HEK293 (cell line): ENCODE data around the gene GMPR.

ENCODE experiments used
- AEBP2 ChIP-seq: fragments of 450-650 bp; formaldehyde crosslinking; IDR thresholded peaks from 2 replicates; pipeline ENCODE4 v1.5.1; 2016; ENCODE audit warnings: missing biosample characterization, missing genetic modification characterization, borderline replicate concordance
- HIC1 ChIP-seq: fragments of 450-650 bp; formaldehyde crosslinking; IDR thresholded peaks from 2 replicates; pipeline ENCODE4 v1.5.1; 2016; ENCODE audit warnings: missing biosample characterization, missing genetic modification characterization
- HOXC10 ChIP-seq: sonication (generic); formaldehyde crosslinking; IDR thresholded peaks from 2 replicates; pipeline ENCODE4 v1.8.1; 2023; ENCODE audit warnings: mild to moderate bottlenecking, missing genetic modification reagents
- KLF1 ChIP-seq: fragments of 450-650 bp; formaldehyde crosslinking; IDR thresholded peaks from 2 replicates; pipeline ENCODE4 v1.5.1; 2016; ENCODE audit warnings: missing biosample characterization, missing genetic modification characterization
- KLF10 ChIP-seq: fragments of 450-650 bp; IDR thresholded peaks from 2 replicates; pipeline ENCODE4 v1.5.1; 2018; ENCODE audit warnings: missing biosample characterization, mild to moderate bottlenecking, missing genetic modification characterization
- KLF16 ChIP-seq: fragments of 450-650 bp; formaldehyde crosslinking; IDR thresholded peaks from 2 replicates; pipeline ENCODE4 v1.5.1; 2017; ENCODE audit warnings: missing biosample characterization, missing genetic modification characterization
- SP2 ChIP-seq: fragments of 450-650 bp; formaldehyde crosslinking; IDR thresholded peaks from 2 replicates; pipeline ENCODE4 v1.5.1; 2016; ENCODE audit warnings: missing biosample characterization, missing genetic modification characterization
- TRIM28 ChIP-seq: IDR thresholded peaks from 2 replicates; pipeline ENCODE4 v1.6.1; 2011; ENCODE audit warnings: low read length, control low read depth, borderline replicate concordance
- WT1 ChIP-seq: fragments of 450-650 bp; formaldehyde crosslinking; IDR thresholded peaks from 2 replicates; pipeline ENCODE4 v1.5.1; 2016; ENCODE audit warnings: missing biosample characterization, missing genetic modification characterization
- ZBTB20 ChIP-seq: fragments of 450-650 bp; formaldehyde crosslinking; IDR thresholded peaks from 2 replicates; pipeline ENCODE4 v1.5.1; 2016; ENCODE audit warnings: missing biosample characterization, missing genetic modification characterization
- ZBTB21 ChIP-seq: fragments of 450-650 bp; formaldehyde crosslinking; IDR thresholded peaks from 2 replicates; pipeline ENCODE4 v1.5.1; 2017; ENCODE audit warnings: missing biosample characterization, missing genetic modification characterization
- ZEB2 ChIP-seq: fragments of 450-650 bp; formaldehyde crosslinking; IDR thresholded peaks from 2 replicates; pipeline ENCODE4 v1.5.1; 2016; ENCODE audit warnings: missing biosample characterization, missing genetic modification characterization
- ZFP37 ChIP-seq: fragments of 450-650 bp; formaldehyde crosslinking; IDR thresholded peaks from 2 replicates; pipeline ENCODE4 v1.5.1; 2016; ENCODE audit warnings: missing biosample characterization, missing genetic modification characterization
- ZNF112 ChIP-seq: fragments of 450-650 bp; formaldehyde crosslinking; IDR thresholded peaks from 2 replicates; pipeline ENCODE4 v1.5.0; 2017; ENCODE audit warnings: missing biosample characterization, missing genetic modification characterization
- ZNF121 ChIP-seq: fragments of 450-650 bp; formaldehyde crosslinking; IDR thresholded peaks from 2 replicates; pipeline ENCODE4 v1.5.1; 2016; ENCODE audit warnings: missing biosample characterization, missing genetic modification characterization
- ZNF157 ChIP-seq: fragments of 450-650 bp; formaldehyde crosslinking; IDR thresholded peaks from 2 replicates; pipeline ENCODE4 v1.5.1; 2016; ENCODE audit warnings: missing biosample characterization, missing genetic modification characterization
- ZNF223 ChIP-seq: fragments of 450-650 bp; formaldehyde crosslinking; IDR thresholded peaks from 2 replicates; pipeline ENCODE4 v1.5.1; 2016; ENCODE audit warnings: missing biosample characterization, missing genetic modification characterization
- ZNF280C ChIP-seq: fragments of 450-650 bp; formaldehyde crosslinking; IDR thresholded peaks from 2 replicates; pipeline ENCODE4 v1.5.1; 2016; ENCODE audit warnings: missing biosample characterization, missing genetic modification characterization
- ZNF335 ChIP-seq: fragments of 450-650 bp; formaldehyde crosslinking; conservative IDR thresholded peaks from 2 replicates; pipeline ENCODE4 v1.5.1; 2016; ENCODE audit warnings: missing biosample characterization, missing genetic modification characterization
- ZNF416 ChIP-seq: fragments of 450-650 bp; formaldehyde crosslinking; IDR thresholded peaks from 2 replicates; pipeline ENCODE4 v1.5.1; 2016; ENCODE audit warnings: missing biosample characterization, missing genetic modification characterization
- ZNF530 ChIP-seq: fragments of 450-650 bp; formaldehyde crosslinking; IDR thresholded peaks from 2 replicates; pipeline ENCODE4 v1.5.1; 2016; ENCODE audit warnings: low read depth, missing biosample characterization, missing genetic modification characterization
- ZNF621 ChIP-seq: fragments of 450-650 bp; formaldehyde crosslinking; IDR thresholded peaks from 2 replicates; pipeline ENCODE4 v1.5.1; 2017; ENCODE audit warnings: missing biosample characterization, missing genetic modification characterization
- ZNF623 ChIP-seq: fragments of 450-650 bp; formaldehyde crosslinking; IDR thresholded peaks from 2 replicates; pipeline ENCODE4 v1.5.1; 2016; ENCODE audit warnings: missing biosample characterization, missing genetic modification characterization
- ZNF670 ChIP-seq: fragments of 450-650 bp; formaldehyde crosslinking; IDR thresholded peaks from 2 replicates; pipeline ENCODE4 v1.5.1; 2016; ENCODE audit warnings: missing biosample characterization, missing genetic modification characterization, low read depth
- ZNF701 ChIP-seq: fragments of 450-650 bp; formaldehyde crosslinking; IDR thresholded peaks from 2 replicates; pipeline ENCODE4 v1.5.1; 2016; ENCODE audit warnings: missing biosample characterization, missing genetic modification characterization
- ZNF830 ChIP-seq: fragments of 450-650 bp; IDR thresholded peaks from 2 replicates; pipeline ENCODE4 v1.5.0; 2018; ENCODE audit warnings: missing biosample characterization, missing genetic modification characterization, low read depth, mild to moderate bottlenecking, moderate library complexity
- ZSCAN4 ChIP-seq: fragments of 450-650 bp; formaldehyde crosslinking; IDR thresholded peaks from 2 replicates; pipeline ENCODE4 v1.5.1; 2017; ENCODE audit warnings: missing biosample characterization, missing genetic modification characterization
- TF ChIP-seq, protein P1 (sequence below): fragments of 450-650 bp; formaldehyde crosslinking; IDR thresholded peaks from 2 replicates; pipeline ENCODE4 v1.5.1; 2016; ENCODE audit warnings: missing biosample characterization, missing genetic modification characterization
- TF ChIP-seq, protein P2 (sequence below): fragments of 450-650 bp; formaldehyde crosslinking; IDR thresholded peaks from 2 replicates; pipeline ENCODE4 v1.5.1; 2016; ENCODE audit warnings: missing biosample characterization, missing genetic modification characterization
- TF ChIP-seq, protein P3 (sequence below): sonication (generic); formaldehyde crosslinking; IDR thresholded peaks from 2 replicates; pipeline ENCODE4 v1.8.1; 2022; ENCODE audit warnings: mild to moderate bottlenecking, moderate library complexity, missing genetic modification reagents

GMPR gene

DNA sequence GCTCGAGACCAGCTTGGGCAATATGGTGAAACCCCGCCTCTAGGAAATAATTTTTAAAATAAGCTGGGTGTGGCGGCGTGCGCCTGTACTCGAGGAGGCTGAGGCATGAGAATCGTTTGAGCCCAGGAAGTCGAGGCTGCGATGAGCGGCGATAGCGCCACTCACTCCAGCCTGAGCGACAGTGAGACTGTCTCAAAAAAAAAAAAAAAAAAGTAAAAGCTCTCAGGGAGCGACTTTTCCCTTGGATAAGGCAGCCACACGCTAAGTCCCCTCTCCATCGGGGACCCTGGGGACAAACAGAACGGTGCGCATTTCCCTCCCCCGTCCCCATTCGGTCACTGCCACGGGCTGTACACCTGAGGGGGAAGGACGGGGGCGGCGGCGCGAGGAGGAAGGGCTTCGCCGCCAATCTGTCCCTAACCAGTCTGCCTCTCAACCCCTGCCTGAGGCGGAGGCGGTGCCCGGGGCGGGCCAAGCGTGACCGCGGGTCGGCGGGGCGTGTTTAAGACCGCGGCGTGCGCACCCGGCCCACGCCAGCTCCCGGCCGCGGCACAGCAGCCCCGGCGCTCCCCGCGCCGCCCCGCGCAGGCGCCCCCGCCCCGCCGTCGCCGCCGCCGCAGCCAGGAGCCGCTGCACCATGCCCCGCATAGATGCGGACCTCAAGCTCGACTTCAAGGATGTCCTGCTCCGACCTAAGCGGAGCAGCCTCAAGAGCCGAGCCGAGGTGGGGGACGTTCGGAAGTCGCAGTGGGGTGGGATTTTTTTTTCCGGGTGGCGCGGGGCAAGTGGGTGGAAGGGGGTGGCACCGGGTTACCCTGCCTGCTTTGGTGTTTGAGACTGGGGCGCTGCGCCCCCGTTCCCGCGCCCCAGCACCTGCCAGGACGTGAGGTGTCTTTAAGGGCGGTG lies at the start of gene GMPR (continued):
- TF ChIP-seq AEBP2 (tag by site-specific recombination) (no peak), ZNF121 (no peak), ZEB2 (tag by site-specific recombination) (0 out of 2 replicates have a peak, but pooled peaks have one; percentile 49), ZBTB21 (tag by site-specific recombination) (no peak), ZNF335 (peak; percentile 64), TRIM28 (no peak), HIC1 (tag by site-specific recombination) (no peak), HOXC10 (CRISPR knock-in tag) (no peak), ZNF280C (tag by site-specific recombination) (no peak), ZNF157 (tag by site-specific recombination) (no peak), ZNF530 (tag by site-specific recombination) (no peak), ZNF670 (tag by site-specific recombination) (no peak), ZFP37 (tag by site-specific recombination) (no peak), ZNF623 (tag by site-specific recombination) (no peak), KLF1 (peak; percentile 94), ZNF223 (tag by site-specific recombination) (no peak), ZNF416 (tag by site-specific recombination) (no peak), ZNF701 (tag by site-specific recombination) (no peak), SP2 (peak; percentile 77), ZBTB20 (tag by site-specific recombination) (no peak; the same call in 1 of the 2 replicates), KLF10 (peak; percentile 32; the same call in 1 of the 2 replicates), ZNF112 (tag by site-specific recombination) (no peak), ZSCAN4 (tag by site-specific recombination) (no peak), KLF16 (tag by site-specific recombination) (no peak), ZNF621 (tag by site-specific recombination) (no peak), ZNF830 (tag by site-specific recombination) (no peak), WT1 (tag by site-specific recombination) (no peak)
- TF ChIP-seq, protein P1, sequence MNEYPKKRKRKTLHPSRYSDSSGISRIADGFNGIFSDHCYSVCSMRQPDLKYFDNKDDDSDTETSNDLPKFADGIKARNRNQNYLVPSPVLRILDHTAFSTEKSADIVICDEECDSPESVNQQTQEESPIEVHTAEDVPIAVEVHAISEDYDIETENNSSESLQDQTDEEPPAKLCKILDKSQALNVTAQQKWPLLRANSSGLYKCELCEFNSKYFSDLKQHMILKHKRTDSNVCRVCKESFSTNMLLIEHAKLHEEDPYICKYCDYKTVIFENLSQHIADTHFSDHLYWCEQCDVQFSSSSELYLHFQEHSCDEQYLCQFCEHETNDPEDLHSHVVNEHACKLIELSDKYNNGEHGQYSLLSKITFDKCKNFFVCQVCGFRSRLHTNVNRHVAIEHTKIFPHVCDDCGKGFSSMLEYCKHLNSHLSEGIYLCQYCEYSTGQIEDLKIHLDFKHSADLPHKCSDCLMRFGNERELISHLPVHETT (tag by site-specific recombination), result no peak
- TF ChIP-seq, protein P2, sequence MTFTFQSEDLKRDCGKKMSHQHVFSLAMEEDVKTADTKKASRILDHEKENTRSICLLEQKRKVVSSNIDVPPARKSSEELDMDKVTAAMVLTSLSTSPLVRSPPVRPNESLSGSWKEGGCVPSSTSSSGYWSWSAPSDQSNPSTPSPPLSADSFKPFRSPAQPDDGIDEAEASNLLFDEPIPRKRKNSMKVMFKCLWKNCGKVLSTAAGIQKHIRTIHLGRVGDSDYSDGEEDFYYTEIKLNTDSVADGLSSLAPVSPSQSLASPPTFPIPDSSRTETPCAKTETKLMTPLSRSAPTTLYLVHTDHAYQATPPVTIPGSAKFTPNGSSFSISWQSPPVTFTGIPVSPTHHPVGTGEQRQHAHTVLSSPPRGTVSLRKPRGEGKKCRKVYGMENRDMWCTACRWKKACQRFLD (tag by site-specific recombination), result no peak
- TF ChIP-seq, protein P3, sequence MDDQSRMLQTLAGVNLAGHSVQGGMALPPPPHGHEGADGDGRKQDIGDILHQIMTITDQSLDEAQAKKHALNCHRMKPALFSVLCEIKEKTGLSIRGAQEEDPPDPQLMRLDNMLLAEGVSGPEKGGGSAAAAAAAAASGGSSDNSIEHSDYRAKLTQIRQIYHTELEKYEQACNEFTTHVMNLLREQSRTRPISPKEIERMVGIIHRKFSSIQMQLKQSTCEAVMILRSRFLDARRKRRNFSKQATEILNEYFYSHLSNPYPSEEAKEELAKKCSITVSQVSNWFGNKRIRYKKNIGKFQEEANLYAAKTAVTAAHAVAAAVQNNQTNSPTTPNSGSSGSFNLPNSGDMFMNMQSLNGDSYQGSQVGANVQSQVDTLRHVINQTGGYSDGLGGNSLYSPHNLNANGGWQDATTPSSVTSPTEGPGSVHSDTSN (CRISPR knock-in tag), result 0 out of 2 replicates have a peak, but pooled peaks have one; percentile 79
